Right ventricle myocardium inferior (tissue), 1 donor: Measurements from ENCODE around the gene ACOT7. TPM values are rescaled to one million over a fixed set of nuclear protein-coding genes. Genes with fewer than 3 reads are reported as not detected.
A peak's percentile ranks its signal among the peaks of the same experiment; 100 is the strongest.

Source experiments
- ATAC-seq: fragments of 200-7000 bp; cut with Tn5 transposase; one replicate; pipeline ENCODE4 v1.9.1; 2020; ENCODE audit warnings: mild to moderate bottlenecking, moderate library complexity
- DNase-seq: peaks from one replicate; pipeline ENCODE4 v3.0.0; 2021; ENCODE audit errors: missing footprints
- intact Hi-C: fragments of 100-400 bp; cut with DNase I; formaldehyde crosslinking; loops from one replicate; pipeline ENCODE4 v1.11.0; 2022
- total RNA-seq: library from RNA; stranded (reverse); fragmentation: NEBNext Ultra II Directional; extraction: Animal tissue kit (Norgen Biotek cat#: 25700); gene quantifications from one replicate; pipeline ENCODE4 v1.2.1, GENCODE V29; 2021
- donor health status: DM: no; HTN: yes; CAD: no; lungs with severe emphysema.

ACOT7 gene
- total RNA-seq, 1 donor from 2014 or later: 9.8 TPM

DNA sequence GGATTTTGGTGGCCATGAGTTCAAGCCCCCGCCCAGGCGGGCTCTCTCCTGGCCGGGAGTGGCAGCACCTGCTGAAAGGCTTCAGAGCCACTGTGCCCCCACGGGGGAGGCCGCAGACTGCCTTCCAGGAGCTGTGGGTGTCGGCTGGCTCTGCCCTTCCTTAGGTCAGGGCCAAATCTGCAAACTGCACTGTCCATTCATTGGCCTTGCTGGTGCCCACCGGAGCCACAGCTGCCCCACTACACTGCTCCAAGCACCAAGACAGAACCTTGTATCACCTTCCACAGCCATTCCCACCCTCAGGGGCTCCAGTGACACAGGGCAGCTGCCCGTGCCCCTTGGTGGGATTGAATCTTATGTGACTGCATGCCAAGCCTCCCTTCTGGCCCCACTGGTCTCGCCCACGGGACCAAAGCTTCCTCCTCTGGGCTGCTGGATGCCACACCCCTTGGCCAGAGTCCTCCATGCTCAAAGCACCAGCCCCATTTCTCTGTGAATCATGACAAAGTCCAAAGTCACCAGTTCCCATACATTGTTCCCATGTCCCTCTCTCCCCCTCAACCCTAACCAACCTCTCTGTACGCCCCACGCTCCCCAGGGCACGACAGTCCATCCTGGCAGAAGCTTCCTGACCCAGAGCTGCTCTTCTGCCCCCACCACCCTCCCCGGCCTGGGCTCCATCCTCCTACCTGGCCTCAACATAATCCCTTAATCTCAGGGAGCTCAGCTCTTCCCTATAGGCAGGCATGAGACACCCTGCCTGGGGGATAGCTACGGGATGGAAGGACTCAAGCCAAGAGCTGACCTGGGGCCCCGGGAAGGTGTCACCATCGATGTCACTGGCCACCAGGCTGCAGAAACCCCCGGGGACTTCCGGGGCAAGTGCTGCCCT is 111.8 kb downstream of the ACOT7 start:
- DNase-seq (no peak), ATAC-seq (no peak)
- intact Hi-C loops: no loop called here

DNA sequence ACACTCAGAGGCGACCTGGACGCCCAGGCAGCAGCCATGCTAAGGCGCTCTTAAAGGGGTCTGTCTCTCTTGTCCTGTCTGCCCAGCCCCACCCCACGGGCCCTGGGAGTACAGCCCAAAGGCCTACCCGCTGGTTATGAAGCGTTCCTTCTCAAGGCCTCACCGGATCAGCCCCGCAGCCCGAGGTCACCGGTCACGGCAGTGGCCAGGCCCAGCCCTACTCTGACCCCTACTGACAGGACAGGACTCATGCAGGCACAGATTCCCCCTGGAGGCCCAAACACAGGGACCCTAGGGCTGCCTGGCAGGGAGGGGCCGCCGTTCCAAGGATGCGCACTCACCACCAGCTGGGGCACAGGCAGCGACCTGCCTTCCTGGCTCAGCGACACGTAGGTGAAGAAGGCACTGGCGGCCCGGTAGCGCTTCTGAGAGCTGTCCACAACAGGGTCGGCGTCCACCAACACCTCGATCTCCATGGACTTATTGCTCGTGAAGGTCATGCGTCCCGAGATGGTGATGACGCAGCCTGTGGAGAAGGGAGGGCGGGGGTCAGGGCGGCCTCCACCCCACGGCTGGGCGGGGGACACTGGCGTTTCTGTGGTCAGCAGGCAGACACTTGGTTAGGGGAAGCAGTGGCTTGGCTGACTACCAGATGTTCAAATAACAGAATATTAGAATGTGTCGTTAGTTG is 112.7 kb downstream of the ACOT7 start:
- ATAC-seq: peak; percentile 47
- no peak for DNase-seq
- intact Hi-C loops: no loop called here

DNA sequence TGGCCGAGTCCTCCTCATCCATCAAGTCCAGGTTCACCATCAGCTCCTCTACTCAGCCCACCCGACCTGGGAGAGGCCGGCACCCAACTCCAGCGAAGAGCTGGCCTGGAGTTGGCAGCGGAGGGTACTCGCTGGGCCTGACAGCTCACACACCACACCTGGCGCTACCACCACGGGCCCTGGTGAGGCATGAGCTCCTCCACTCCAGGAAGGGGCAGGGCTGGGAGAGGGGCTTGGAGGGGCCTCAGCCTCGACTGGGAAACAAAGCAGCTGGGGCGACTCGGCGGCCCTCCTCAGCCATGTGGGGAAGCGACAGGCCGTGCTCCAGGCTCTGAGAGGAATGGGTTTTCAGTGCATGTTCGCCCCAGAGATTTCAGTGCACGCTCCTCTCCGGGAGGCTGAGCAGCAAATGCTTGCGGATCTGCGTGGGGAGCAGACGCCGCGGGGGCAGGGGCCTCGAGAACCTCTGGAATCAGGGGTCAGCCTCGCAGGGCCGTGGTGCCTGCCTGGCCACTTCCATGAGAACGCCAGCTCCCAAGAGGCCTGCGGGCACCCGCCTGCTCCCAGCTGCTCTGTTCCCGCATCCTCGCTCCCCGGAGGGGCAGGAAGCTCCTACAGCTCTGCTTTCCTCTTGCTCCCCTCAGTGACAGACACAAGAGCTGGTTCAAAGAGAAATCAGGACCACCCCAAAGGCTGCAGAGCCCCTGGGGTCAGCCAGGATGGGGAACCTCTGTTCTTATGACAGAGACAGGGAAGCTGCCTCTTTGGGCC is 113.8 kb downstream of the ACOT7 start:
- intact Hi-C loops: no loop called here
- no peak for ATAC-seq
- no peak for DNase-seq

DNA sequence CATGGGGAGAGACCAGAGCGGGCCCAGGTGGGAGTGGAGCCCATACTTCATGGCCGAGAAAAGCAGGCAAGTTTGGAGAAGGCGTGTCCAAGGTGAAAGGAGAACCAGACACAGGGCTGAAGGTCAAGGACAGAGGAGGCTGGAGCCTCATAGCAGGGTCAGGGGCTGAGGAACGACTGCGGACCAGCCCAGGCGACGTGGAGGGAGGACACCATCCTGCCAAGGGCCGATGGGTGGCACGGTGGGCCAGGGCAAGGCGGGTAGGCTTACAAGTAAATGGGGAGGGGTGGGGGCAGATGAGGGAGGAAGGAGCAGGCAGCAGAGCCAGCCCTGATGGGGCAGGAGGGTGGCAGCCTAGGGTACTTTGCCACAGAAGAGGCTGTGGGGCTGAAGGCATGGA is 114.5 kb downstream of the ACOT7 start:
- intact Hi-C loops: no loop called here
- no peak for DNase-seq
- no peak for ATAC-seq

DNA sequence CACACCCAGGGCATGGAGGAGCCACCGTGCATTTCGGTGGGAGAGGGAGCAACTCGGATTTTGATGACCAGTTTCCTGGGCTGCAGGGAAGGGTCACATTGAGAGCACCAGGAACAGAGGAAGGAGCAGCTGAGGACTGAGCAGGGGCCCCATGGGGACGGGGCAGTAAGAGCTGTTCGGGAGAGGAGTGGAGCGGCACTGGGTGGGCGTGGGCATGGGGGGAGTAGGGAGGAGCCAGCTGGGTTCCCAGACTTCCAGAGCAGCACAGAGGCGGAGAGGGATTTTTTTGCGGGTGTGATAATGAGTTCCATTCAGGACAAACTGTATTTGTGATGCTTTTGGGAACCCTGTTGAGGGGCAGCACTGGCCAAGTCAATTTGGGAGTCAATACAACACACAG is 115.3 kb downstream of the ACOT7 start:
- DNase-seq (no peak), ATAC-seq (no peak)
- intact Hi-C loops: no loop called here

DNA sequence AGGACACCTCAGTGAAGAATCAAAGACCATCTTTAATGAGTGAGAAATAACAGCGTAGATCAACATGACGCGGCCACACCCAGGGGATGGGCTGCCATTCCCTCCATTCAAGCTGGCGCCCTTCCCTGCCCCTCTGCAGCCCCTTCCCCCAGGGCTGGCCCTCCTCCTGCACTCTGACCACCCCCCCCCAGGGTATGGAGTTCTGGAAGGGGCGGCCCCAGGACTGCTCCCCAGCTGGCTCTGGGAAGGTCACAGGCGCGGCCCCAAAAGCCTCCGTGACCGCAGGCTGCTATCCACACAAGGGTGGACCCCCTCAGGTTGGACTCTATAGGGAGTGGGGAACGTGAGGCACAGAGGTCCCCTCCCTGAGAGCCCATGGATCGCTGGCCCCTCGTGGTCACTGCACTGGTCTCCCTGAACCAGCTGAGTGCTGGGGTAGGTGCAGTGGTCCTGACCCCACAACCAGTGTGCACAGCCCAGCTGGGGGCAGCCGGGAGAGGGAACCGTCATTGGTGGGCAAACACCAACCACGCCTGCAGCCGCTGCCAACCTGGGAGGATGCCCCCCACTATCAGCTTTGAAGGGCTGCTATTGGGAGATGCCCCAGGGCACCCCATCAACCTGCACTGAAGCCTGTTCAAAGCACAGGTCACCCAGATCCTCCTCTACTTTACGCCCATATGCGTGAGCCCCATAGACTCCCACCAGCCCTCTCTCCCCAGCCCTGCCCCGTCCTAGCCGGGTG is 116.6 kb downstream of the ACOT7 start:
- ATAC-seq (no peak), DNase-seq (no peak)
- intact Hi-C loops: no loop called here

DNA sequence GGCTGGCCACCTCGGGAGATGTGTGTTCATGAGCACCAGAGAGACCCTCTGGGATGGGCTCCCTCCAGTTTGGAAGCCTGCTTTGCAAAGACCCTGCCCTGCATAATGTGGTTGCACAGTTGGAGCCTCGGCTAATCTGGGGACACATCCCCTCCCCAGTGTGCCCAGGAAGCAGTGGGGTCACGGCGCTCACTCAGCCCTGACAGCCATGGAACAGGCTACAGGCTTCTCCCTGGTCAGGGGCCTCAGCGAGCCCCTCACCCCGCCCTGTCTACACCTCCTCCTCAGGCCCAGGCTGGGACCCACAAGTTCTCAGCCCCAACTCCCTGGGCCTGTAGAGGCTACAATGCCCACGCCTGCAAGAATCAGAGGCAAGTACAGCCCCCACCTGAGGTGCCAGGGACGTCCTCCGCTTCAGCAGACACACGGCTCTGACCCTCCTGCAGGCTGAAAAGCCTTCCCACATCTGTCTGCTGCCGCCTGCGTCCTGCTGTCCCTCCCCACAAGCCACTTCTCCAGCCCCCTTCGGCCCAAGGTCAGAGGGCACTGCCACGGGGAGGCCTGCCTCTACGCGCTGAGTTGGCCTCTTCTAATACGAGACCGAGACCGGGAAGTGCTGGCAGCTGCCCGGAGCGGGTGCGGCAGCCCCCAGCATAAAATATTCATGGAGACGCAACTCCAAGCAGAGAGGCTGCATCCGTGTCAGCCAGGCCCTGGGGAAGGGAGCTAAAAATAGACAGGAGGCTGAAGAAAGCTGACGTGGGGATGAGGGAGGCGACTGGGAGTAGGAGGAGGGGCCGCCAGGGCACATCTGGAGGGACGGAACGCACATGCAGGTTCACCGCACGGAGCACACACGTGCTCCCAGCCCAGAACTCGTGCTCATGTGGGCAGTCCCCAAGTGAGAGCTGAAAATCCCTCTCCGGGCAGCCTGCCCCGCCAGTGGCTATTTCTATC is 117.5 kb downstream of the ACOT7 start:
- DNase-seq: no peak
- intact Hi-C loops: no loop called here
- ATAC-seq: peak; percentile 82

DNA sequence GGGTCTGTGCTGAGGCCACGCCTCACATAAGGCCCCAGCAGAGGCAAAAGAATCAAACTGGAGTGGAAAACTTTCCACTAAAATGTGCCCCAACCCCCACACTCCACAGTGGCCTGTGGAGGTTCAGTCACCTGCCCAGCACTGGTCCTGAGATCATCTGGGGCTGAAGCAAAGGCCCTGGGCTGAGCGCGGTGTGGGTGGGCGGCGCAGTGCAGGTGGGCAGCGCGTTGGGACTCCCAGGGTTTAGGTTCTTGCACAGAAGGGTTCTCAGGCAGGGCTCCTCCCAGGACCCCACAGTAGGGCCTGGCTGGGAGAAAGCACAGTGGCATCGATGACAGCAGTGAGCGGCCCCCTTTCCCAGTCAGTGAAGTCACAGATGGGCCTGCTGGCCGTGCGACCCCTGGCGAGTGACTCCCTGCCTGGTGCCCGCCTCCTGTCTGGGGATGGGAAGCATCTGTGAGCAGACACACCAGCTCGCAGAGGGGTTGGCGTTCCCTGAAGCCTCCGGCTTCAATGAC is 118.9 kb downstream of the ACOT7 start:
- no peak for DNase-seq
- intact Hi-C loops: no loop called here
- ATAC-seq: no peak

DNA sequence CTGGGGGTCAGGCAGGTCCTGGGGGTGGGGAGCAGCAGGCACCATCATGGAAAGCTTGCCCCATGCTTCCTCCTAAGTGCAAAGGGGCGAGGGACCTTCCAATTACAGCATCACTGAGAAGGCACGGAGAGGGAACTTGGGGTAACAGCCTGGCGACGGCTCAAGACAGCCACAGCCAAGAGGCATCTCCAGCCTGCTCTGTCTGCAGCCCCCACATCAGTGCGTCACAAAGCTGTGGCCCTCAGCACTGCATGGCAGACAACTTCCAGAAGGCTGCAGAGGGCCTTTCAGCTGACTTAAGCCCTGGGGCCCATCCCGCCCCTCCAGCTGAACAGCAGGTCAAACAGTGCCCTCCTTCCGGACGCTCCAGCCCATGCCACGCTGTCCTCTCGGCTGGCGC is 119.5 kb downstream of the ACOT7 start:
- DNase-seq (no peak), ATAC-seq (no peak)
- intact Hi-C loops: no loop called here

DNA sequence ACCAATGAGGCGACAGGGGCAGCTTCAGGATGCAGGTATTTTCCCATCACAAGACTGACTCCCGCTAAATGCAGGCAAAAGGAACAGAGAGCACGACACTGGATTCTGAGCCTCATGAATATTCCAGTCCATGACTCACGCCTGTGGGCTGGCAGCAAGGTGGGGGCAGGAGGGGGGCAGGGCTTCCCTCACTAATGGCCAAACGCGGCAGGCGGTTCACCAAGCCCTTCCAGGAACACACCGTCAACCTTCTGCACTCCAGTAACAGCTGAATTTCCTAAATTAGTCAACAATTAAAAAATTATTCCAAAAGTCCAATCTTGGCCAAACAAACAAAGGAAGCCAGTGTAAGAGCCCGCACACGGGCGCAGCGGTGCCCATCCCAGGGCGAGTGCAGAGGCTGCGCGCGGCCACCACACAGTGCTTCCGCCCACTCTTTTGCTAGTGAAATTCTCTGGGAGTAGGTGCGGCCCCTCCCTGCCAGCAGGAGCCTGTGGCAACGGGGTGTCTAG is 120.1 kb downstream of the ACOT7 start:
- intact Hi-C loops: no loop called here
- DNase-seq (no peak), ATAC-seq (no peak)

DNA sequence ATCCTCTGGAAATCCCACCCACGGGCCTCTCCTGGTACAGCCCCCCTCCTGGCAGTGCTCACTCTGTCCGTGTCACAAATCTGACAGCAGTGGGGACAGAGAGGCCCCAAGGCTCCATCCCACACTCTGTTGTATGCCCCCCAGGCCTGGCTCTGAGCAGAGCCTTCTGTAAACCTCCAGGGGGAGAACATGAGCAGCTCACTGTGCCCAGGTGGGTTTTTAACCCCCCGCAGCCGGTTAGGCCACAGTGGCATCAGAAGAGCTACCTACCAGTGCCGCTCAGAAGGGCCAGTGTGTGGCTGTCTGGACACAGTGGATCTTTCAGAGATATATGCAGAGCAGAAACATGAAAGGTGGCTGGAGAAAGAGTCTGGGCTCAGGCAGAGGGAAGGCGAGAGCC is 120.7 kb downstream of the ACOT7 start:
- ATAC-seq (no peak), DNase-seq (no peak)
- intact Hi-C loops: no loop called here

DNA sequence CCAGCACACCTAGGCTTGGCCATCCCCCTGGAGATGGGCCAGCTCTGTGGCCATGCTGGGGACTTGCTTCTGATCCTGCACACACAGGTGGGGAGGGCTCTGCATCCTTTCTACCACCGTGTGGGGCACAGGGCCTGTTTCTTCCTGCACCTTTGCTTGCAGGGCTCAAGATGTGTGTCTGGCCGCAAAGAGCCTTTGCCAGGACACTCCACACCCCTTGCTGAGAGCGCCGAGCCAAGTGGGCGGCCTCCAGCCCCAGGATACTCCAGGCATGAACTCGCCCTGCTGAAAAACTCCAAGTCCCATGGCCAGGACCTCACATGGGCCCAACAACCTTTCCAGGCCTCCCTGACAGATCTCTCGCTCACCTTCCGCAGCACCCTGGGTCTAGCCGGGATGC is 121.1 kb downstream of the ACOT7 start:
- ATAC-seq: no peak
- intact Hi-C loops: no loop called here
- no peak for DNase-seq

DNA sequence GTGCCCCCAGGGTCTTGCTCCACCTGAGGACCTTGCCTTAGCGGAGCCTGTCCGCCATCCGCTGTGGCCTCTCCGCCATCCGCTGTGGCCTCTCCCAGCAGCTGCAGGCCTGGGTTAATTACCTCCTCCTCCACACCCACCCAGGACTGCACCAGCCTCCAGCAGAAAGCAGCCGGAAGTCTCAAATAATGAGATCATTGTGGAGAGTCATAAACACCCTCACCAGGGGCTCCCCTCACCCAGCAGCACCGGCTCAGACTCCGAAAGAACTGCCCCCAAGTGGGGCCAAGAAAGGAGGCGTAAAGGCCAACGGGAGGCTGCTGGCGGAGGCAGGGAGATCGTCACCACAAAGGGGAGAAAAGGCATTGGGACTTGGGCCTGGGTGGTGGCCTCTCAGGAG is 122.0 kb downstream of the ACOT7 start:
- intact Hi-C loops: no loop called here
- DNase-seq: no peak
- no peak for ATAC-seq

DNA sequence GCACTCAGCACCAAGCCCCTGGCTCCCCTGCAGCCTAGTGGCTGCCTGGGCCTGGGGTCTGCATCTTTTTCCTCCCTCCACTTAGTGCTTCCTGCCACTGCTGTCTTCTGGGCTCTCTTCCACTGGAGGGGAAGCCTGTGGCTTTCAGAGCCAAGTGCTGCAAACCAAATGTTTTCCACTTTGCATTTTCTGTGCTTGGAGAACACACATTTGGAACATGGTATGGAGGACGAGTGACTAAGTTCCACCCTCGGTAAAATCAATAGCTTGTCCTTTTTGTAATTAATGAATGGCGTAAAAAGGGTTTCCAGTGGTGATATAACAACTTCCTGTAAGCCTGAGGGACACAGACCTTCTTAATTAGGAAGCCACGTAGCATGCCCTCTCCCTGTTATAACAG is 122.6 kb downstream of the ACOT7 start:
- DNase-seq: no peak
- ATAC-seq: no peak
- intact Hi-C loops: no loop called here

DNA sequence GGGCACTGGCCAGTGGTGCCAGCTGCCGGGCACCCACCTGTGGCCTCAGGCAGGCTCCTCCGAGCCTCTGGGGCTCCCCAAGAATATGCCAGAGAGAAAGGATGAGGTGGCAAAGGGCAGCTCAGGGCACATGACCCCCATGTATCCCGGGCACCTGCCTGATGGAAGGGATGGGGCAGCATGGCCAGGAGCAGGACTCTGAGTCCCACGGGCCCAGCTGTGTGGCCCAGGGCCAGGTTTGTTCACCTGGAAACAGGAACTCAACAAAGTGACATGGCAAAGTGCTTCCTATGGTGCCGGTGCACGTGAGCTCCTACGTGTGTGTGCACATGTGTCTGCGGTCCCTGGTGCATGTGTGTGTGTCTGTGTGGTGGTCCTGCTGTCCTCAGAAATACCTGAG is 123.2 kb downstream of the ACOT7 start:
- DNase-seq: no peak
- ATAC-seq: no peak
- intact Hi-C loops: no loop called here

DNA sequence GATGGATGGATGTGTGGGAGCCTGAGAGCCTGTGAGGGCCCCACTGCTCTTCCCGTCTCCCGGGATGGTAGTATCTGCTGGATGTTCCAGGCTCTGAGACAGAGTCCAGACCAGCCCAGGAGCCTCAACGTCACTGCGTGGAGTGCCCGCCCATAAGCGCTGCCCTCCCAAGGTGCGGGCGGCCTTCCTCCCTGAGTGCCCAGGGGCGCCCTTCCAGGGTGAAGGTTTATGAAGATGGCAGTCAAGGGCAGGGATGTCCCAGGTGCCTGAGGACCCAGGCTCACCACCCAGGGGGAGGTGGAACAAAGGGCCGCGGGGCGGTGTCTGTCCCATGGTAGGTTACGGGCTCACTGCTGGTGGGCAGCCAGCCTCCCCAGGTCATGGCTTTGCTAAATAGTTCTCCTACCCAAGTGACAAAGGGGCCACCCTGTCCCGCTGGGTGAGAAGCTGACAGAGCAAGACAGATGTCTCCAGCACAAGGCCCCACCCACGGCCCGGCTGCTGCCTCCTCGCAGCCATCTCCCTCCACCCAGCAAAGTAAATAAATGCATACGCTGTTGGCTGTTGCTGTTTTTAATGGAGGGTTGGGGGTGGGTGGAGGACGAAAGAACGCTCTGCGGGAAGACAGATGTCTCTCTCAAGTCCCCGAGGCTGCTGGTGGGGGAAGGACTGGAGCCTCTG is 123.7 kb downstream of the ACOT7 start:
- no peak for ATAC-seq
- DNase-seq: no peak
- intact Hi-C loops: no loop called here

DNA sequence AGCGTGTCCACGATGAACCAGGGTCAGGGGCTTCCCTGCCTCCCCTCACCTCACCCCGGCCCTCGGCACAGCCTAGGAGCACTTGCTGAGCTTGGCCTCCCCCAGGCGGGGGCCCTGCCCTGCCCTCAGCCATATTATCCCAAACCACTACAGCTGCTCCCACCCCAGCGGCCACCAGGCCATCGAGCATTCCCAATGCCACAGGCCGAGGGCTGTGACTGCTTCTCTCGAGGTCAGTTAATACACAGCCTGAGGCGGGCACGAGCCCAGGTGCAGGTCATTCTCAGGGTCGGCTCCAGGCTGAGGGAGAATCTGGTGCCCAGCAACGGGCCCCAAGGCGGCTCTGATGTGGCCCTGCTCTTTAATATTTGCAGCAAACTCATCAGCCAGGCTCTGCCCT is 124.3 kb downstream of the ACOT7 start:
- ATAC-seq: no peak
- intact Hi-C loops: no loop called here
- DNase-seq: no peak
